ENCODE results near the gene PPIL4. TPM values are rescaled to one million over a fixed set of nuclear protein-coding genes. Genes with fewer than 3 reads are reported as not detected.
A peak's percentile ranks its signal among the peaks of the same experiment; 100 is the strongest.

The PPIL4 gene
- total and polyA plus RNA-seq, 2 of the 13 experiments (the other 11 are each of a cell fraction or from before 2014, with no cell fraction given): 5.5 to 46.0 TPM

GRCh38 chr6:149545754-149546471 lies at the start of gene PPIL4 (continued):
- TF ChIP-seq ZNF281 (CRISPR knock-in tag; IDR thresholded peaks at IDR 0.05; ENCODE audit: borderline replicate concordance) (peak; percentile 71), HNF1A (IDR thresholded peaks at IDR 0.05; ENCODE audit: low read depth) (no peak; the same call in 1 of the 2 replicates), HNF1A (CRISPR knock-in tag; IDR thresholded peaks at IDR 0.05; ENCODE audit: borderline replicate concordance) (peak; percentile 89), BRF2 (CRISPR knock-in tag; IDR thresholded peaks at IDR 0.05) (peak; percentile 93), ZFYVE20 (CRISPR knock-in tag; IDR thresholded peaks at IDR 0.05; ENCODE audit: borderline replicate concordance, low read depth) (no peak), EEA1 (CRISPR knock-in tag; IDR thresholded peaks at IDR 0.05; ENCODE audit: borderline replicate concordance) (no peak; the same call in 1 of the 2 replicates), TEF (CRISPR knock-in tag; IDR thresholded peaks at IDR 0.05) (0 out of 2 replicates have a peak, but pooled peaks have one; percentile 71), ZUFSP (CRISPR knock-in tag; IDR thresholded peaks at IDR 0.05; ENCODE audit: borderline replicate concordance) (no peak), ZNF670 (CRISPR knock-in tag; IDR thresholded peaks at IDR 0.05; ENCODE audit: borderline replicate concordance) (peak; percentile 78), CREM (IDR thresholded peaks at IDR 0.05) (peak; percentile 99), CREM (CRISPR knock-in tag; IDR thresholded peaks at IDR 0.05) (peak; percentile 99), ELF4 (CRISPR knock-in tag; IDR thresholded peaks at IDR 0.05; ENCODE audit: borderline replicate concordance) (peak; percentile 84; the same call in 1 of the 2 replicates), MNT (IDR thresholded peaks at IDR 0.05) (peak; percentile 78)
